T-cell (primary cell): ENCODE measurements around the gene LRP5. TPM values are rescaled to one million over a fixed set of nuclear protein-coding genes. Genes with fewer than 3 reads are reported as not detected.

Source experiments
- ATAC-seq, 4 experiments: fragments of 200-7000 bp in 3 of 4; fragments of 150-1000 bp in 1 of 4; cut with Tn5 transposase; replicated peaks in 1 of 4; 1 replicate in 3 of 4; 2 replicates in 1 of 4; pipeline ENCODE4 v1.10.0; 2021; ENCODE audit warnings: moderate library complexity in 3 of 4, mild to moderate bottlenecking in 2 of 4, moderate number of reproducible peaks in 1 of 4
- CTCF ChIA-PET, 2 donors: fragments of 300-600 bp; sonication (Branson Sonifier 250); formaldehyde crosslinking; loops; one replicate each; lab custom pipeline; 2022; ENCODE audit warnings: antibody characterized with exemption in 2 of 2; lab: Charles Lee
- POLR2A ChIA-PET, 2 donors: fragments of 300-600 bp; sonication (Branson Sonifier 250); formaldehyde crosslinking; loops; one replicate each; lab custom pipeline; 2022; ENCODE audit warnings: antibody characterized with exemption in 2 of 2; lab: Charles Lee
- DNase-seq, 35 experiments: peaks; one replicate each; pipeline versions ENCODE4 v3.0.0 to v3.0.0-alpha.2; 2013 to 2023
- H3K27ac ChIP-seq: one replicate; pipeline ENCODE4 v1.5.1; 2013; ENCODE audit warnings: low read length
- H3K27me3 ChIP-seq, 2 experiments: replicated peaks in 1 of 2; 1 replicate in 1 of 2; 2 replicates in 1 of 2; pipeline versions ENCODE4 v1.6.1 to v1.7.0; 2013; ENCODE audit warnings: low read length in 1 of 2, mixed read lengths in 1 of 2; ENCODE audit not compliant: control insufficient read depth in 2 of 2, insufficient read depth in 2 of 2; ENCODE audit errors: extremely low read depth in 1 of 2
- H3K36me3 ChIP-seq, 2 donors: 1 replicate in 1 of 2; 2 replicates in 1 of 2; pipeline versions ENCODE4 v1.6.1 to v1.7.0; 2013; ENCODE audit warnings: low read length in 1 of 2; ENCODE audit not compliant: control insufficient read depth in 2 of 2, insufficient read depth in 1 of 2; ENCODE audit errors: extremely low read depth in 1 of 2
- H3K4me1 ChIP-seq, 2 experiments: 1 replicate in 1 of 2; 2 replicates in 1 of 2; pipeline versions ENCODE4 v1.6.1 to v1.7.0; 2013; ENCODE audit warnings: low read length in 2 of 2, mixed read lengths in 1 of 2; ENCODE audit not compliant: insufficient read depth in 2 of 2, control insufficient read depth in 1 of 2; ENCODE audit errors: extremely low read depth in 1 of 2
- H3K4me3 ChIP-seq, 2 donors: 1 replicate in 1 of 2; 2 replicates in 1 of 2; pipeline versions ENCODE4 v1.5.1 to v1.7.0; 2013; ENCODE audit warnings: mild to moderate bottlenecking in 2 of 2, low read length in 1 of 2, moderate library complexity in 1 of 2; ENCODE audit not compliant: control insufficient read depth in 1 of 2; ENCODE audit errors: extremely low read depth in 1 of 2
- H3K9me3 ChIP-seq: 2 replicates; pipeline ENCODE4 v1.7.0; 2013
- H3K27ac Mint-ChIP-seq, 2 donors: one replicate each; pipeline ENCODE4 v1.8.0; 2020 to 2021; ENCODE audit warnings: mild to moderate bottlenecking in 2 of 2, mixed read lengths in 2 of 2
- H3K27me3 Mint-ChIP-seq, 2 donors: one replicate each; pipeline ENCODE4 v1.8.0; 2021 to 2022; ENCODE audit warnings: mixed read lengths in 2 of 2
- H3K36me3 Mint-ChIP-seq: one replicate; pipeline ENCODE4 v1.8.0; 2021; ENCODE audit warnings: mixed read lengths
- H3K4me1 Mint-ChIP-seq, 3 donors: one replicate each; pipeline ENCODE4 v1.8.0; 2020 to 2022; ENCODE audit warnings: mixed read lengths in 3 of 3, mild to moderate bottlenecking in 1 of 3
- H3K4me3 Mint-ChIP-seq, 3 donors: one replicate each; pipeline ENCODE4 v1.8.0; 2020 to 2022; ENCODE audit warnings: mild to moderate bottlenecking in 3 of 3, mixed read lengths in 3 of 3, moderate library complexity in 3 of 3
- H3K9me3 Mint-ChIP-seq, 3 donors: one replicate each; pipeline ENCODE4 v1.8.0; 2020 to 2022; ENCODE audit warnings: mixed read lengths in 3 of 3
- WGBS: methylation state at CpG from one replicate; pipeline ENCODE4 v1.1.5; 2013; ENCODE audit warnings: missing lambda C conversion rate; ENCODE audit not compliant: insufficient coverage; 5-methylcytosine and 5-hydroxymethylcytosine counted together
- total RNA-seq, 35 experiments: library from RNA in 6 of 35; stranded (reverse) in 6 of 35; fragments of 120-200 nt in 1 of 35; gene quantifications; one replicate each; pipeline versions ENCODE4 v1.2.1 to v1.2.4 and lab custom pipeline; 2013 to 2026

Gene LRP5
- total RNA-seq, 5 donors from 2014 or later (not counting 1 experiment from before 2014, with no cell fraction given): 1.8 to 11.3 (median 7.0) TPM

- peaks cover 0 to 9% of the 10 kb centered on the region in 2 experiments for H3K27me3 ChIP-seq
- Mint-ChIP-seq H3K27ac (no peak overlapping the region), H3K36me3 (no peaks in the 10 kb centered on the region), H3K4me3 (no peak overlapping the region), H3K27me3 (no peaks in the 10 kb centered on the region), H3K9me3 (no peaks in the 10 kb centered on the region), H3K4me1 (peaks cover 57 to 70% (median 62%) of the 10 kb centered on the region in 3 donors)
- ATAC-seq: no peak
- ChIA-PET CTCF (no interaction called here), POLR2A (no interaction called here)
- H3K4me1 ChIP-seq: peaks cover 39 to 51% of the 10 kb centered on the region in 2 experiments
- WGBS: 72% methylated on average over 7 of the region's 8 CpGs
- H3K9me3 ChIP-seq: no peaks in the 10 kb centered on the region
- DNase-seq: no peak
- H3K27ac ChIP-seq: no peak overlapping the region
- H3K4me3 ChIP-seq: no peak overlapping the region
- no peaks in the 10 kb centered on the region for H3K36me3 ChIP-seq
These were observed 23.3 kb downstream of the LRP5 start for GRCh38 chr11:68335683-68336082.

- ChIA-PET CTCF (no interaction called here), POLR2A (no interaction called here)
- H3K27me3 ChIP-seq: peaks cover 0 to 7% of the 10 kb centered on the region in 2 experiments
- H3K9me3 ChIP-seq: no peaks in the 10 kb centered on the region
- H3K4me3 ChIP-seq: no peak overlapping the region
- H3K4me1 ChIP-seq: peaks cover 30 to 50% of the 10 kb centered on the region in 2 experiments
- no peak overlapping the region for H3K27ac ChIP-seq
- DNase-seq (no peak), ATAC-seq (no peak)
- no peaks in the 10 kb centered on the region for H3K36me3 ChIP-seq
- Mint-ChIP-seq H3K27ac (peak overlapping the region in 1 of 2 donors; percentile 58), H3K36me3 (no peaks in the 10 kb centered on the region), H3K4me3 (peak overlapping the region in 1 of 3 donors; percentile 55), H3K4me1 (peaks cover 55 to 70% (median 62%) of the 10 kb centered on the region in 3 donors), H3K9me3 (no peaks in the 10 kb centered on the region), H3K27me3 (no peaks in the 10 kb centered on the region)
- WGBS: 80% methylated on average over 1 of the region's 9 CpGs
These were observed 24.3 kb downstream of the LRP5 start for GRCh38 chr11:68336716-68337115.

- peaks cover 52 to 68% (median 57%) of the 10 kb centered on the region in 3 donors for H3K4me1 Mint-ChIP-seq
- no peak overlapping the region for H3K4me3 ChIP-seq
- CTCF ChIA-PET: no interaction called here
- DNase-seq: no peak
- peak overlapping the region; percentile 12 to 58 for H3K27ac Mint-ChIP-seq
- no peaks in the 10 kb centered on the region for H3K9me3 ChIP-seq
- H3K36me3 ChIP-seq: no peaks in the 10 kb centered on the region
- no peaks in the 10 kb centered on the region for H3K36me3 Mint-ChIP-seq
- no peaks in the 10 kb centered on the region for H3K27me3 Mint-ChIP-seq
- peak in 2 of 4 experiments; percentile 14 to 45 for ATAC-seq
- POLR2A ChIA-PET: no interaction called here
- no peak overlapping the region for H3K27ac ChIP-seq
- WGBS: 15% methylated on average over 3 of the region's 4 CpGs
- peaks cover 0 to 7% of the 10 kb centered on the region in 2 experiments for H3K27me3 ChIP-seq
- H3K9me3 Mint-ChIP-seq: no peaks in the 10 kb centered on the region
- H3K4me3 Mint-ChIP-seq: peak overlapping the region in 1 of 3 donors; percentile 55
- H3K4me1 ChIP-seq: peaks cover 24 to 44% of the 10 kb centered on the region in 2 experiments
These were observed 25.0 kb downstream of the LRP5 start for GRCh38 chr11:68337399-68337835.

GRCh38 chr11:68338051-68338780 lies 25.8 kb downstream of the LRP5 start:
- Histone ChIP-seq H3K4me3 (no peak overlapping the region), H3K27me3 (peaks cover 0 to 7% of the 10 kb centered on the region in 2 experiments), H3K4me1 (peaks cover 17 to 41% of the 10 kb centered on the region in 2 experiments), H3K36me3 (no peaks in the 10 kb centered on the region), H3K9me3 (no peaks in the 10 kb centered on the region), H3K27ac (no peak overlapping the region)
- Mint-ChIP-seq H3K36me3 (no peaks in the 10 kb centered on the region), H3K4me3 (peak overlapping the region in 1 of 3 donors; percentile 55), H3K27me3 (no peaks in the 10 kb centered on the region), H3K4me1 (peaks cover 46 to 60% (median 49%) of the 10 kb centered on the region in 3 donors), H3K9me3 (no peaks in the 10 kb centered on the region), H3K27ac (peak overlapping the region; percentile 12 to 58)
- 95% methylated on average over 6 of the region's 11 CpGs for WGBS
- no peak for DNase-seq
- ChIA-PET POLR2A (no interaction called here), CTCF (no interaction called here)
- ATAC-seq: no peak

GRCh38 chr11:68340003-68340767 lies 27.8 kb downstream of the LRP5 start:
- Mint-ChIP-seq H3K4me3 (no peak overlapping the region), H3K36me3 (no peaks in the 10 kb centered on the region)

GRCh38 chr11:68340784-68341556 lies 28.6 kb downstream of the LRP5 start:
- no peaks in the 10 kb centered on the region for H3K36me3 ChIP-seq
- H3K27me3 Mint-ChIP-seq: no peaks in the 10 kb centered on the region
- H3K4me1 ChIP-seq: peaks cover 17 to 41% of the 10 kb centered on the region in 2 experiments
- no peak overlapping the region for H3K27ac ChIP-seq
- peaks cover 0 to 4% (median 0%) of the 10 kb centered on the region in 3 donors for H3K9me3 Mint-ChIP-seq
- DNase-seq (peak in 1 of 35 experiments; percentile 45), ATAC-seq (peak in 3 of 4 experiments; percentile 41 to 56 (median 50))
- H3K9me3 ChIP-seq: no peaks in the 10 kb centered on the region
- ChIA-PET POLR2A (no interaction called here), CTCF (no interaction called here)
- H3K4me3 ChIP-seq: no peak overlapping the region
- H3K27ac Mint-ChIP-seq: peak overlapping the region; percentile 26 to 64
- no CpG with 5 or more reads among the region's 15 CpGs for WGBS
- peaks cover 0 to 5% of the 10 kb centered on the region in 2 experiments for H3K27me3 ChIP-seq
- H3K4me3 Mint-ChIP-seq: no peak overlapping the region
- H3K36me3 Mint-ChIP-seq: no peaks in the 10 kb centered on the region
- peaks cover 39 to 51% (median 51%) of the 10 kb centered on the region in 3 donors for H3K4me1 Mint-ChIP-seq

More at GRCh38 chr11:68340003-68340767, 27.8 kb downstream of the LRP5 start:
- H3K27ac Mint-ChIP-seq: peak overlapping the region; percentile 38 to 55
- Histone ChIP-seq H3K27ac (no peak overlapping the region), H3K27me3 (peaks cover 0 to 5% of the 10 kb centered on the region in 2 experiments), H3K9me3 (no peaks in the 10 kb centered on the region), H3K4me1 (peaks cover 17 to 41% of the 10 kb centered on the region in 2 experiments), H3K36me3 (no peaks in the 10 kb centered on the region), H3K4me3 (no peak overlapping the region)
- ChIA-PET POLR2A (no interaction called here), CTCF (no interaction called here)
- DNase-seq (peak in 16 of 35 experiments; percentile 4 to 53 (median 15)), ATAC-seq (peak; percentile 74 to 91 (median 86))
- H3K27me3 Mint-ChIP-seq: no peaks in the 10 kb centered on the region
- no peaks in the 10 kb centered on the region for H3K9me3 Mint-ChIP-seq
- H3K4me1 Mint-ChIP-seq: peaks cover 43 to 56% (median 51%) of the 10 kb centered on the region in 3 donors
- WGBS: 100% methylated on average over 1 of the region's 16 CpGs
